AG04449 (cell line): ENCODE results near the gene CACNA2D1.

Source experiments
- CTCF ChIA-PET: fragments of 350-600 bp; formaldehyde crosslinking; extraction: SDS; loops from one replicate; lab custom pipeline; 2021; ENCODE audit warnings: antibody characterized with exemption; lab: Yijun Ruan, JAX
- POLR2A ChIA-PET: fragments of 400-600, 350-600 bp; formaldehyde crosslinking; extraction: SDS; loops from one replicate; lab custom pipeline; 2020; ENCODE audit warnings: antibody characterized with exemption, inconsistent platforms; lab: Yijun Ruan, JAX
- DNase-seq: peaks from one replicate; pipeline ENCODE4 v3.0.0-alpha.2; 2010; ENCODE audit warnings: low read depth, low spot score
- H3K4me3 ChIP-seq: 2 replicates; pipeline ENCODE4 v1.5.1; 2011; ENCODE audit warnings: low read depth, mild to moderate bottlenecking, control low read depth, low read length
- TF ChIP-seq, protein P1 (sequence below): IDR thresholded peaks from one replicate; pipeline ENCODE4 v1.5.1; 2011; ENCODE audit warnings: mild to moderate bottlenecking, moderate library complexity, low read length, control low read depth, inconsistent platforms; ENCODE audit not compliant: insufficient read depth; ENCODE audit errors: missing control alignments

CACNA2D1 gene

DNA sequence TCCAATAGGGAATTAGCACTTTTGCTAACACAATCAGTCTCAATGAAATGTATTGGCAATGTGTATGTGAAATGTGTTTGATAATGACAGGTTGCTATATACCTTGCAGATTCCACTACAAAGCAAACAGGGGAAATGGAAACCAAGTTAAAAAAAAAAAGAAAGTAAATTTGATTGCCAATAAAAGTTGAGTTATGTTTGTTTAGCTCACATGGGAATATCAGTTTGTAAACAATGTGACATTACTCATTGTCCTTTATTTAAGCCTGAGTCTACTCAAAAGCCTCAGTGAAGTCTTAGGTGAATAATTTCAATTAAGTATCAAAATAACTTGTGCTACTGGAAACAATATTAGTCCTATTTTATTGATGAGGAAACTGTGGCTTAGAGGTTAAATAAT, 285.2 kb downstream of the CACNA2D1 start:
- TF ChIP-seq, protein P1, sequence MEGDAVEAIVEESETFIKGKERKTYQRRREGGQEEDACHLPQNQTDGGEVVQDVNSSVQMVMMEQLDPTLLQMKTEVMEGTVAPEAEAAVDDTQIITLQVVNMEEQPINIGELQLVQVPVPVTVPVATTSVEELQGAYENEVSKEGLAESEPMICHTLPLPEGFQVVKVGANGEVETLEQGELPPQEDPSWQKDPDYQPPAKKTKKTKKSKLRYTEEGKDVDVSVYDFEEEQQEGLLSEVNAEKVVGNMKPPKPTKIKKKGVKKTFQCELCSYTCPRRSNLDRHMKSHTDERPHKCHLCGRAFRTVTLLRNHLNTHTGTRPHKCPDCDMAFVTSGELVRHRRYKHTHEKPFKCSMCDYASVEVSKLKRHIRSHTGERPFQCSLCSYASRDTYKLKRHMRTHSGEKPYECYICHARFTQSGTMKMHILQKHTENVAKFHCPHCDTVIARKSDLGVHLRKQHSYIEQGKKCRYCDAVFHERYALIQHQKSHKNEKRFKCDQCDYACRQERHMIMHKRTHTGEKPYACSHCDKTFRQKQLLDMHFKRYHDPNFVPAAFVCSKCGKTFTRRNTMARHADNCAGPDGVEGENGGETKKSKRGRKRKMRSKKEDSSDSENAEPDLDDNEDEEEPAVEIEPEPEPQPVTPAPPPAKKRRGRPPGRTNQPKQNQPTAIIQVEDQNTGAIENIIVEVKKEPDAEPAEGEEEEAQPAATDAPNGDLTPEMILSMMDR, result no peak
- ChIA-PET CTCF (interaction anchor here (1.3 kb wide), 1 partner anchor 113 kb away, joined by 4 read pairs; no protein-coding TSS in a partner anchor), POLR2A (no interaction called here)
- H3K4me3 ChIP-seq, result no peak overlapping the region
- DNase-seq, result no peak

GRCh38 chr7:82156893-82157292, 286.7 kb downstream of the CACNA2D1 start:
- TF ChIP-seq, protein P1, result no peak
- no peak for DNase-seq
- ChIA-PET POLR2A (no interaction called here), CTCF (no interaction called here)
- no peak overlapping the region for H3K4me3 ChIP-seq

GRCh38 chr7:82156168-82156567, 287.4 kb downstream of the CACNA2D1 start:
- no peak for DNase-seq
- CTCF ChIA-PET, result interaction anchor here (1.1 kb wide), 1 partner anchor 8 kb away, joined by 3 read pairs; no protein-coding TSS in a partner anchor
- TF ChIP-seq, protein P1, result no peak
- POLR2A ChIA-PET, result no interaction called here
- H3K4me3 ChIP-seq, result no peak overlapping the region

DNA sequence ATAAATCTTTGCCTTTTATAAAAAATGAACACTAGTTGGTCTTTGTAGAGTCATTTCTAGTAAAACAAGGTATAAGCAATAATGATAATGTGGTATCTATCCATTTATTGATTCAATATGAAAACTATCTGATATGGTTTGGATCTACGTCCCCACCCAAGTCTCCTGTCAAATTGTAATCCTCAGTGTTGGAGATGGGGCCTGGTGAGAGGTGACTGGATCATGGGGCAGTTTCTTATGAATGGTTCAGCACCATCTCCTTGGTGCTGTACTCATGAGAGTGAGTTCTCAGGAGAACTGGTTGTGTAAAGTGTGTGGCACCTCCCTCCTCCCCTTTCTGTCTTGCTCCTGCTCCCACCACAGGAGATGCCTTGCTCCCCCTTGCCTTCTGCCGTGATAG, 288.8 kb downstream of the CACNA2D1 start:
- POLR2A ChIA-PET, result no interaction called here
- TF ChIP-seq, protein P1, result no peak
- CTCF ChIA-PET, result no interaction called here
- H3K4me3 ChIP-seq, result no peak overlapping the region
- DNase-seq, result no peak

DNA sequence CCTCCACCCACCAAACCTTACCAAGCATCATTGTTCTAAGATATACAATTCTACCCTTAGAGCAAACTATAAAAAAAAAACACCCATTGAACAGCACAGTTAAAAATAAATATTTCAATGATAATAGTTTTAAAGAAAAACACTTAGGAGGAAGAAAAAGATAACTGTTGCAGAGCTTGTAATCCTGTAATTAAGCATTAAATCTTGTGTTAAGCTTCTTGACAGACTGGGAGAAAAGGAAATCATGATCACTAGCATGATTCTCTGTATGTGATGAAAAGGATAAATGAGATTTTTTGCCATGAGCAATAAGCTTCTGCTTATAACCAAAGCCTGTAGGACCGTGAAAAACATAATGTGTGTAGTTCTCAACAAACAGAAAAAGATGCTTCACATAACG, 289.8 kb downstream of the CACNA2D1 start:
- ChIA-PET CTCF (no interaction called here), POLR2A (no interaction called here)
- H3K4me3 ChIP-seq, result no peak overlapping the region
- no peak for DNase-seq
- TF ChIP-seq, protein P1, result no peak

DNA sequence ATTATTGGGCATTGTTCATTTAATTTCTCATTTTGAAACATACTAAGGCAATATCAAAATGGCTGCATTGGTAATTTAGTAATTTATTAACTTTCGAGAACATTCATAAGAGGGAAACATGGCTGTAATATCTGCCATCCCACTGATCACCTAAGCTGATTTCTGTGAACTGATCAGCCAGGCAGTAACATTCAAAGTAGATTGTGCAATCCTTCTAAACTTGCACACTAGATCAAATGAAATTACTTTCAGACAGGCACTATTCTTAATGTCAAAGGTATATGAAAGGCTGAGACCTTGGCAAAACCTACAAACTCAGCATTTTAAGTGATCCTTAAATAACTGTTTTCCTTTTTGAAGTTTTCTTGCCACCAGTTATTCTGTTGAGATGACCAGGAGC, 290.7 kb downstream of the CACNA2D1 start:
- TF ChIP-seq, protein P1, result no peak
- ChIA-PET CTCF (no interaction called here), POLR2A (no interaction called here)
- no peak for DNase-seq
- H3K4me3 ChIP-seq, result no peak overlapping the region
